ENCODE results near the gene TECTA.

Gene TECTA

DNA sequence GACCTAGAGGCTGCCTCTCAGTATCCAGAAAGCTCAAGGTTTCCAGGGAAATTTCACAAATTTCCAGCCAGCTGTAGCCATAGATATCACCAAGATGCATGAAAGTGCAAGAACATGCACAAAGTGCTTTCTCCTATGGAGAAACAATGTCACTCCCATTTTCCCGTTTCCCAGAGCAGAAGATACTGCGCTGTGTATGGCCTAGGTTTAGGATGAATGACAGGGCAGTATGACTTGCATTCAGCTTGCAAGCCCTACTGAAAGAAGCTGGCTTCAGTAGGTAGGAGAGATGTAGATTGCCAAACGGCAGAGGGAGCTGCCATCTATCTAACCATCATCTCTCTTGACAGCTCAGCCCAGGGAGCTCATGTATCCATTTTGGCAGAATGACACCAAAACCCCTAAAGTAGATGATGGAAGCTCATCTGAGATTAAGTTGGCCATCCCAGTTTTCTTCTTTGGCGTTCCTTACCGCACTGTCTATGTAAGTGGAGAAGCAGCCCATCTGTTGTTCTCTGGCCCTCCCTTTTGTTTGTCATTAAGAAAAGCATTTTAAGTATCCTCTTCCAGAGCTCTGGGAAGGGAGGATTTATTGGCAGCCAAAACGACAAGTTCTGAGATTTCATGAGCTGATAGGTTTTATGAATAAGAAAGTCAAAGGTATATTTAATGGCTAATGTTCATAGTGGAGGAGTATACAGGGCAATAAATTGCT lies 4.6 kb downstream of the TECTA start:
- H3K27ac ChIP-seq = no peak overlapping the region
- TF ChIP-seq, protein P1, sequence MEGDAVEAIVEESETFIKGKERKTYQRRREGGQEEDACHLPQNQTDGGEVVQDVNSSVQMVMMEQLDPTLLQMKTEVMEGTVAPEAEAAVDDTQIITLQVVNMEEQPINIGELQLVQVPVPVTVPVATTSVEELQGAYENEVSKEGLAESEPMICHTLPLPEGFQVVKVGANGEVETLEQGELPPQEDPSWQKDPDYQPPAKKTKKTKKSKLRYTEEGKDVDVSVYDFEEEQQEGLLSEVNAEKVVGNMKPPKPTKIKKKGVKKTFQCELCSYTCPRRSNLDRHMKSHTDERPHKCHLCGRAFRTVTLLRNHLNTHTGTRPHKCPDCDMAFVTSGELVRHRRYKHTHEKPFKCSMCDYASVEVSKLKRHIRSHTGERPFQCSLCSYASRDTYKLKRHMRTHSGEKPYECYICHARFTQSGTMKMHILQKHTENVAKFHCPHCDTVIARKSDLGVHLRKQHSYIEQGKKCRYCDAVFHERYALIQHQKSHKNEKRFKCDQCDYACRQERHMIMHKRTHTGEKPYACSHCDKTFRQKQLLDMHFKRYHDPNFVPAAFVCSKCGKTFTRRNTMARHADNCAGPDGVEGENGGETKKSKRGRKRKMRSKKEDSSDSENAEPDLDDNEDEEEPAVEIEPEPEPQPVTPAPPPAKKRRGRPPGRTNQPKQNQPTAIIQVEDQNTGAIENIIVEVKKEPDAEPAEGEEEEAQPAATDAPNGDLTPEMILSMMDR (IDR thresholded peaks at IDR 0.05) = no peak
- TF ChIP-seq ZFX (IDR thresholded peaks at IDR 0.05; ENCODE audit: borderline replicate concordance) = no peak

GRCh38 chr11:121106812-121107211 lies 5.8 kb downstream of the TECTA start:
- no peak overlapping the region for H3K27ac ChIP-seq
- TF ChIP-seq, protein P1 (IDR thresholded peaks at IDR 0.05) = no peak
- no peak for TF ChIP-seq ZFX (IDR thresholded peaks at IDR 0.05; ENCODE audit: borderline replicate concordance)

DNA sequence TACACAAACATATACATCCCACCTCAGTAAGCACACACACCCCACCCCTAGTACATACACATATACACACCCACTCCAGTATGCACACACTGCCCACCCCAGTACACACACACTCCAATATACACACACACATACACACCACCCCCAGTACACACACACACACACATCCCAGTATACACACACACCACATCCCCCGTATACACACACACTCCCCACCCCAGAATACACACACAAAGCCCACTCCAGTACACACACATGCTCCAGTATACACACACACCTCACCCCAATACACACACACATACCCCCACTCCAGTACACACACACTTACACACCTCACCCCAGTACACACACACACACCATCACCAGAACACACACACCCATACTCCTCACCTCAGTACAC lies 7.4 kb downstream of the TECTA start:
- no peak for TF ChIP-seq ZFX (IDR thresholded peaks at IDR 0.05; ENCODE audit: borderline replicate concordance)
- no peak overlapping the region for H3K27ac ChIP-seq

DNA sequence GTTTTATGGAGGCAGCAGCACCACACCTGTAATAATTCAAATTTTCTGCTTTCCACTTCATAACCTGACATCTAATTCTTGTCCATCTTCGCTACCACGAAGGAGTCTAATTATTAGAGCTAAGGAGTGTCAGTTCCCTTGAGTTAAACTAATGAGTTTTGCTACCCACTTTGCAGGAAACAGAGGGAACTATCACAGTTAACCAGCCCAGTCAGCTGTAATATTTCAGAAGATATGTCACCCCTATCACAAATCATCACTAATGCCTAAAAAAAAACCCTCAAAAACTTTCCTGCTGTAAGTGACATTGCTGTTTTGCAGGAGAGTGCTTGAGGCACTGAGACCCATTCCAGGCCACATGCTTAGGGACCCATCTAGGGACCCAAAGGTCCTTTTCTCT lies 8.4 kb downstream of the TECTA start:
- H3K27ac ChIP-seq = no peak overlapping the region
- TF ChIP-seq, protein P1 (IDR thresholded peaks at IDR 0.05) = no peak
- TF ChIP-seq ZFX (IDR thresholded peaks at IDR 0.05; ENCODE audit: borderline replicate concordance) = no peak

GRCh38 chr11:121109916-121110586 lies 9.0 kb downstream of the TECTA start:
- TF ChIP-seq ZFX (IDR thresholded peaks at IDR 0.05; ENCODE audit: borderline replicate concordance) = no peak
- TF ChIP-seq, protein P1 (IDR thresholded peaks at IDR 0.05) = no peak
- no peak overlapping the region for H3K27ac ChIP-seq

- H3K27ac ChIP-seq = no peak overlapping the region
- no peak for TF ChIP-seq ZFX (IDR thresholded peaks at IDR 0.05; ENCODE audit: borderline replicate concordance)
- TF ChIP-seq, protein P1 (IDR thresholded peaks at IDR 0.05) = no peak
Observed at GRCh38 chr11:121110871-121111724, 10.1 kb downstream of the TECTA start.

DNA sequence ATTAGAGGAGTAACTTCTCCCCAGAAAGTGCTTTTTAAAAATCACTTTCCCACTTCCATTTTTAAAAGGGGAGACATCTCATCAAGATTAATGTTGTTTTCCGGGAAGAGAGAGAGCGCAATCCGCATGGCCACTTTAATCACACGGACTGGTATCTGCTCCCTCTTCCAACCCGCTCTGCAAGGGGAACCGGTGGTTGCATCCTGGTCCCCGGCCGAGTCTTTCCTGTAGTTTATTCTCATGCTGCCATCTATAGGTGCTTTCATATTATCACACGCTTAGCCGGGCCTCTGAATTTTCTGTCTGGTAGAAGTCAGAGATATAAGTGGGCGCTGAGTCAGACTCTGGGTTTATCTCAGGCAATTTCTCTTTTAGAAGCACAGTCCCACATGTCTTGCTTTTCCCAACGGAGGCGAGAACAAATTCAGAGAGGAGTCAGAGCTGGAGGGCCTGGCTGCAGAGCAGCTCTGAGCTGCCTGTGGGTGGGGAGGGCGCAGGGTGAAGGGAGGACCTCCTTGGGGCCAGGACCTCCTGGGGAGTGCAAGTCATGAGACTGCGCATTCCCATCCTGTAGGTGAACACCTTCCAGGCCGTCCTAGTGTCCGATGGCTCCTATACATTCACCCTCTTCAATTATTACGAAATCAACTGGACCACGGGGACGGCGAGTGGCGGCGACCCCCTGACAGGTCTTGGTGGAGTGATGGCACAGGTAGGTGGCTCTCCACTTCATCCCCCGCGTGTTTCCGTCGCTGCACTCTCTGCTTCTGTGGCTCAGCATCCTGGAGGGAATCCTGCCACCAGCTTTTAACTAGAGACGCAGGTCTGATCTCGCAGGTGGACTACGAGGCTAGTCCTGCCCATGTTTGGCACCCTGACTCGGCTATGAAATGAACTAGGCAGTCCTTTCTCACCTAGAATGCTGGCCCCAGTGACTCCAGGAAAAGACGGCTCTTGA lies 11.7 kb downstream of the TECTA start:
- no peak for TF ChIP-seq ZFX (IDR thresholded peaks at IDR 0.05; ENCODE audit: borderline replicate concordance)
- TF ChIP-seq, protein P1 (IDR thresholded peaks at IDR 0.05) = peak; percentile 79
- no peak overlapping the region for H3K27ac ChIP-seq

Measured in 22Rv1 (cell line).